HG03175 (cell line): ENCODE data around the gene KRT37.

Source experiments
- ATAC-seq: cut with Tn5 transposase; IDR thresholded peaks from one replicate; pipeline ENCODE4 v1.9.1; 2021; ENCODE audit warnings: mild to moderate bottlenecking, moderate library complexity; ENCODE audit not compliant: unreplicated experiment

The KRT37 gene

DNA sequence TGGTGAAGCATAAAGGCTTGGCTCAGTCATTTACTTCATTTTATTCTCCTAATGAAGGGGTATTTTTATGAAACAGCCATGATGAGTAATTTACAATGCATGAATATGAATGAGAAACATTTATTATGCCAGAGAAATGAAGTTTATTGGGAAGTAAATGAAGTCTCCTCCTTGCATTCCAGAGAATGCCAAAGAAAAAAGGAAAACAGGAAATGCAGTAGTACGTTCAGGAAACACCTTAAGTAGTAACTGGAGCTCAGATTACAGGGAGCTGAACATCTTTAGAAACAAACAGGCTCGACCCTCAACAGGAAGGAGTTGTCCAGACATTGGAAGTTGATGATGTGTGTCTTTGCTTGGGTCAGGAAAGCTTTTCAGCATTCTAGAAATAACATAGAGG is 46.8 kb downstream of the KRT37 start:
- no peak for ATAC-seq
